ENCODE data around the gene ADAMTS19. TPM values are rescaled to one million over a fixed set of nuclear protein-coding genes. Genes with fewer than 3 reads are reported as not detected.

ADAMTS19 gene
- total and polyA plus RNA-seq, 2 of the 8 experiments (the other 6 are each of a cell fraction or from before 2014, with no cell fraction given): 17.3 to 28.8 TPM

GRCh38 chr5:129591508-129592160 is 131.5 kb downstream of the ADAMTS19 start (continued):
- TF ChIP-seq SIX5 (IDR thresholded peaks at IDR 0.05; ENCODE audit: low read depth, low read length) (no peak), JUN (IDR thresholded peaks at IDR 0.05; ENCODE audit: low read depth, low read length) (no peak), RFX5 (IDR thresholded peaks at IDR 0.05; ENCODE audit: borderline replicate concordance, low read depth, low read length) (no peak), RAD21 (IDR thresholded peaks at IDR 0.05 in 1 of 2, conservative IDR thresholded peaks at IDR 0.05 in 1 of 2; ENCODE audit: low read depth in 2 of 2, low read length in 2 of 2) (no peak), TAF7 (optimal IDR thresholded peaks at IDR 0.05; ENCODE audit: borderline replicate concordance, low read depth, low read length) (no peak), EP300 (IDR thresholded peaks at IDR 0.05; ENCODE audit: borderline replicate concordance in 1 of 2, low read depth in 2 of 2, low read length in 2 of 2) (no peak), ASH2L (IDR thresholded peaks at IDR 0.05; ENCODE audit: low read length) (no peak), EZH2 (IDR thresholded peaks at IDR 0.05; ENCODE audit: low read depth, low read length, severe bottlenecking) (no peak), CTBP2 (IDR thresholded peaks at IDR 0.05; ENCODE audit: borderline replicate concordance, insufficient read depth, insufficient read length, low read length) (no peak), SP4 (IDR thresholded peaks at IDR 0.05; ENCODE audit: low read length) (no peak)
